ENCODE data around the gene RGS7BP. TPM values are rescaled to one million over a fixed set of nuclear protein-coding genes. Genes with fewer than 3 reads are reported as not detected.

The RGS7BP gene
- total RNA-seq, 1 experiment from 2014 or later, result not detected

DNA sequence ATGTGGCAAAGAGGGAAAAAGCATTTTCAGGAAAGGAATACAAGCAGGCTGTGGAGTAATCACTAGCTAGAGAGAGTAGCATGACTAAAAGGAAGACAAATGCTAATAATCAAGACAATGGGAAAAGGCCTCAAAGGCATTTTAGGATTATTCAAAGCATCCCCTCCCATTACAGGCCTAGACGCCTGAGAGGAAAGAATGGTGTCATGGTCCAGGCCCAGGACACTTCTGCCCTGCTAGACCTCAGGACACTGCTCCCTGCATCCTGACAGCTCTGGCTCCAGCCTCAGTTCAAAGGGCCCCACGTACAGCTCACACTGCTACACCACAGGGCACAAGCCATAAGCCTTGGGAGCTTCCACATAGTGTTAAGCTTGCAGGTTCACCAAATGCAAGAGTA lies 143.7 kb downstream of the RGS7BP start:
- ChIA-PET POLR2A (no interaction called here), CTCF (no interaction called here), RAD21 (ENCODE audit: low non-redundant PET in 1 of 2, low total read pairs in 2 of 2, uncharacterized antibody in 2 of 2, unreplicated experiment in 2 of 2) (no interaction called here)
- Histone ChIP-seq H3K4me3 (replicated peaks in 1 of 2; ENCODE audit: low read depth in 1 of 2, low read length in 2 of 2) (no peak overlapping the region), H3K27me3 (ENCODE audit: insufficient read depth, low read length) (no peaks in the 10 kb centered on the region), H3K9me2 (ENCODE audit: insufficient read depth) (0 out of 2 replicates have a peak, but pooled peaks cover 2% of the 10 kb centered on the region), H3K9me3 (ENCODE audit: control insufficient read depth in 1 of 2, insufficient read depth in 1 of 2, low read depth in 1 of 2, low read length in 2 of 2) (no peaks in the 10 kb centered on the region), H2AFZ (ENCODE audit: low read depth, low read length, poor library complexity, severe bottlenecking) (no peak overlapping the region), H3K4me2 (ENCODE audit: low read length) (no peak overlapping the region), H3K27ac (ENCODE audit: low read depth, low read length) (no peak overlapping the region), H3K4me1 (ENCODE audit: control insufficient read depth in 1 of 2, insufficient read depth in 2 of 2, low read length in 2 of 2) (no peaks in the 10 kb centered on the region), H3K79me2 (ENCODE audit: insufficient read depth, low read length) (no peaks in the 10 kb centered on the region), H3K9ac (ENCODE audit: low read length) (no peak overlapping the region), H3K36me3 (ENCODE audit: control insufficient read depth in 1 of 2, insufficient read depth in 2 of 2, low read length in 2 of 2) (no peaks in the 10 kb centered on the region), H4K20me1 (ENCODE audit: insufficient read depth) (no peaks in the 10 kb centered on the region)
- intact Hi-C loops (cut with micrococcal nuclease), result no loop called here
- BruUV-seq (replicated peaks), result no TSS peak
- DNase-seq (ENCODE audit: low read depth, low spot score) (no peak), ATAC-seq (no peak)
- TF ChIP-seq ZBTB33 (IDR thresholded peaks at IDR 0.05; ENCODE audit: extremely low read depth, insufficient replicate concordance, low read length), result no peak
- no peak for TF ChIP-seq REST (IDR thresholded peaks at IDR 0.05; ENCODE audit: low read depth)
- TF ChIP-seq CTCF (IDR thresholded peaks at IDR 0.05 in 2 of 3, conservative IDR thresholded peaks at IDR 0.05 in 1 of 3; ENCODE audit: borderline replicate concordance in 1 of 3, insufficient read depth in 1 of 3, low read depth in 2 of 3, low read length in 2 of 3), result no peak
- TF ChIP-seq POLR2A (IDR thresholded peaks at IDR 0.05; ENCODE audit: borderline replicate concordance, extremely low read depth, insufficient read depth, insufficient read length), result no peak
- TF ChIP-seq TCF7L2 (IDR thresholded peaks at IDR 0.05; ENCODE audit: borderline replicate concordance, extremely low read depth, insufficient read depth, insufficient read length), result no peak
- TF ChIP-seq CEBPB (IDR thresholded peaks at IDR 0.05; ENCODE audit: low read depth), result no peak
- no peak for TF ChIP-seq RAD21 (IDR thresholded peaks at IDR 0.05; ENCODE audit: low read depth)
- no peak for TF ChIP-seq EGR1 (IDR thresholded peaks at IDR 0.05; ENCODE audit: low read depth)
- TF ChIP-seq YY1 (IDR thresholded peaks at IDR 0.05; ENCODE audit: extremely low read depth, insufficient replicate concordance, low read depth, low read length), result no peak
- TF ChIP-seq CBX3 (IDR thresholded peaks at IDR 0.05; ENCODE audit: low read depth), result no peak
- no peak for TF ChIP-seq ZFX (IDR thresholded peaks at IDR 0.05)
- TF ChIP-seq FOSL1 (IDR thresholded peaks at IDR 0.05; ENCODE audit: low read depth), result no peak
- TF ChIP-seq EZH2 (IDR thresholded peaks at IDR 0.05), result no peak
- no peak for TF ChIP-seq SIN3A (IDR thresholded peaks at IDR 0.05; ENCODE audit: low read depth)
- TF ChIP-seq, protein P1, sequence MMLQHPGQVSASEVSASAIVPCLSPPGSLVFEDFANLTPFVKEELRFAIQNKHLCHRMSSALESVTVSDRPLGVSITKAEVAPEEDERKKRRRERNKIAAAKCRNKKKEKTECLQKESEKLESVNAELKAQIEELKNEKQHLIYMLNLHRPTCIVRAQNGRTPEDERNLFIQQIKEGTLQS (IDR thresholded peaks at IDR 0.05), result no peak
- TF ChIP-seq POLR2AphosphoS5 (IDR thresholded peaks at IDR 0.05; ENCODE audit: low read depth, low read length), result no peak
- TF ChIP-seq SRF (IDR thresholded peaks at IDR 0.05; ENCODE audit: low read depth), result no peak
